Superior temporal gyrus (tissue), 1 donor: ENCODE data around the gene OXER1.

ENCODE experiments used
- DNase-seq: peaks from one replicate; pipeline ENCODE4 v3.0.0-alpha.2; 2016; ENCODE audit errors: extremely low spot score

OXER1 gene

DNA sequence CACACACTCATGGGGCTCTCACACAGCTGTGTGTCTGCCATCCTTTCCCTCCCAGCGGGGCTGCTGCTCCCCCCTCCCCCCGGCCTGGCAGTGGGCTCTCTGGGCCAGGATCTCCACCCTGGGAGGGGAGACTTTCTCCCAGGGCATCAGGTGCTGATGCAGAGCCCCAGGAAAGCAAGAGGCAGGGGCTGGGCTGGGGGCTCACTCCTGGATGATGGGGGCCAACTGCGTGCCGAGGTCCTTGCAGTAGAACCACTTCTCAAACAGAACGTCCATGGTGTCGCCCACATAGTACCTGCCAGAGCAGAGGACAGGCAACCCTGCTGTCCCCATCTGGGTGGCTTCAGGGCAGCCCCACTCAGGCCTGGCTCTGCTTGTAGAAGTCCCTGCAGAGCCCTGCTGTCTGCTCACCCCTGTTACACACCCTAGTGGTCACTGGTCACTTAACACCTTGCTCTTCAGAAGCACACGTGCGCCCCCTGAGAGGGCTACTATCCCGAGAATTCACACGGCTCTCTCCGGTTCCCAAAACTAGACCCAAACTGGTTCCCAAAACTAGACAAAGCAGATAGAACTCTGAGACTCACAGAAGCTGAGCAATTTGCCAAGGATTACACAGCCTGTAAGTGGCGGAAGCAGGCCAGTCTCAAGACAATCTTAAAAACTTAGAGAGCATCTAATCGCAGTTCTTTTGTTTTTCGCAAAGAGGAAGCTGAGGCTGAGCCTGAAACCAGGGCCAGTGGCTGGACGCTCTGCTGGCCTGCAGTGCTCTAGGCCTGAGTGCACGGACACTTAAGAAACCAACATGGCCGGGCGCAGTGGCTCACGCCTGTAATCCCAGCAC, 6.6 kb upstream of the OXER1 start:
- peak; percentile 30 for DNase-seq

DNA sequence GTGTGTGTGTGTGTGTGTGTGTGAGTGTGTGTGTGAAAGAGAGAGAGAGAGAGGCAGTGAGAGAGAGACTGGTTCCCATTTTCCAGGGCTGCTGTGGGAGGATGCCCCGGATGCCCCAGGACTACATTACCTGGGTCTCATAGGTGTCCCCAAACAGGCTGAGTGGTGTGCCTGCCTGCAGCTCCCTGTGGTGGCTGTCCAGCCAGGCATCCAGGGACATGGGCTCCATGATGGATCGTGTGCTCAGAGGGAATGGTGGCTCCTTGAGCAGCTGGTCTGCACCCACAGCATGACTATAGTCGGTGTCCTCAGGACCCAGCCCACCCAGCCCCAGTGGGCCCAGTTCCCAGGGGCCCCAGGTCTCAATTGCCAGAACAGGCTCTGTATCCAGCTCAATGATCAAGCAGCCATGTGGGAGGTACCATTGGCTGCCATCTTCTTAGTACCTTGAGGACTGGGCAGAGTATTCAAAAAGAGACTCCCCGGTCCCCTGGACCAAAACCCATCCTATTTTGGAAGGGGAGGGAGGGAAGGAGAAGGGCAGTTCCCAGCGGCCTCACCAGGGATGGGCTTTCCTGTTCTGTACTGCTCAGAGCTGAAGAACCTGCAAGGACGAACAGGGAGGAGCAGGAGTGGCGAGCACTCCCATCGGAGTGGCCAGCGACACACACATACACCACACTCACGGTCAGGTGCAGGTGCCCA, 5.8 kb upstream of the OXER1 start:
- no peak for DNase-seq

- no peak for DNase-seq
These were observed 4.8 kb upstream of the OXER1 start for GRCh38 chr2:42768706-42769256.

DNA sequence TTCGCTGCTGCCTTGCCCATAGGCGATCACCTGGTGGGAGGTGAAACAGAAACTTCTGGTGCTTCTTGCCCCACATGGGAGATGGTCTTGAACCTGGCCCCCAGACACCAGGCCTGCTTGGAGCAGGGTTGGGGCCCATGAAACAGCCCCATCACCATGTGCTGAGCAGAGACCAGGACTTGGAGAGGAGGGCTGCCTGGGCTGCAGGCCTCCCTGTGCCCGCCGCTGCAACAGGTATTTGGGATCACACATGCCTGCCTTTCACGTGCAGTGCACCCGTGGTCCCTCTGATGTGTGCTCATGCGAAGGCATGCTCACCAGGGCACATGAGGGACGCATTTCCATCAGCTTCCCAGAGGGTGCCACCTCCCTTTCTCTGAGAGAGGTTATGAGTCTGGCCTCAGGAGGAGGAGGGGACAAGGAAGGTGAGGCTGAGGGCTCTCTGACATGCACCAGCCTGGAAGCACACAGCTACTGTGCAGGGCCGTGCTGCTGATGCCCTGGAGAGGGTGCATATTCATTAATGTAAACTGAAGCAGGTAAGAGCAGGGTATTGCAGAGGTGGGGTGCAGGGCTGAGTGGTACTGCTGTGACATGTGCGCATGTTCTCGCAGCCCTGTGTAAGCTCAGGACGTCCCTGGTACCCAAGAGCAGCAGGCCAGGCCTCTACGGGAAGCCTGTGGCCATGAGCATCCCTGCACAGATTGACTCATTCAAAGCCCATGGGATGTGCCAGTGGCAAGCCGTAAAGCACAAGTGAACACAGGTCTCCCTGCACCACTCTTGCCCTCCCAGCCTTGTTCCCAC, 4.2 kb upstream of the OXER1 start:
- DNase-seq, result no peak

- DNase-seq, result no peak
These were observed 3.4 kb upstream of the OXER1 start for GRCh38 chr2:42767080-42767898.

DNA sequence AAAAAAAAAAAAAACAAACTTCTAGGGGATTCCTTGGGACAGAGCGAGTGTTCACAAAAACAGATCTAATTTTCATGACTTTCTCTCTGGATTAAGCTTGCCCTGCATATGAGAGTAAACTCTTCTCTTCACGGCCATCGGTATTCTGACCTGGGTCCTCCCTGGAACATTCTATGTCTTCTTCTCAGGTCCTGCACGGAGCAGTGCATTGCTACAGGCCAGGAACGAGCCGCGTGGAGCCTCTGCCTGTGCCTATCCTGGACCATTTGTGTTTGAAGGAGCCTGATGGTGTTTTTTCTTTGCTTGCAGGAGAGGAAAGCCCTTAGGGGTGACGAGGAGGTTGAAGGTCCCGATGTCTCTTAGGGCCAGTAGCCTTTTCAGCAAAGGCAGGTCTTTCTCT, 1.8 kb upstream of the OXER1 start:
- no peak for DNase-seq

DNA sequence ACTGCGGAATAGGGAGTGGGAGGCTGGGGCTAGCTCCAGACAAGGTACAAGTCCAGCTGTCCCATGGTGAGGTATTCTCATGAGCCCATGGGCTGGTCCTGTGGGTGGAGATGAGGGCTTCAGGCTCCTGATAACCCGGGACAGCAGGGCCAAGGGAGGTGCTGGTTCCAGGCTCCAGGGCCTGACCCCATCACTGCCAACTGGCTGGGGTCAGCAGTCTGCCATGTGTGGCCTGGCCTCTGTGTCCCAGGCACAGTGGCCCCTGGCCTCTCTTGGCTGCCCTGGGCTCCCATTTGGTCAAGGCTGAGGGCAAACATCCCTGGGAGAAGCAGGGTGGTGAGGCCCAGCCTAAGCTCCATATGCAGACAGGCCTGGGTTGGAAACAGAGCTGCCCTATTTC, 966 bp upstream of the OXER1 start:
- no peak for DNase-seq

DNA sequence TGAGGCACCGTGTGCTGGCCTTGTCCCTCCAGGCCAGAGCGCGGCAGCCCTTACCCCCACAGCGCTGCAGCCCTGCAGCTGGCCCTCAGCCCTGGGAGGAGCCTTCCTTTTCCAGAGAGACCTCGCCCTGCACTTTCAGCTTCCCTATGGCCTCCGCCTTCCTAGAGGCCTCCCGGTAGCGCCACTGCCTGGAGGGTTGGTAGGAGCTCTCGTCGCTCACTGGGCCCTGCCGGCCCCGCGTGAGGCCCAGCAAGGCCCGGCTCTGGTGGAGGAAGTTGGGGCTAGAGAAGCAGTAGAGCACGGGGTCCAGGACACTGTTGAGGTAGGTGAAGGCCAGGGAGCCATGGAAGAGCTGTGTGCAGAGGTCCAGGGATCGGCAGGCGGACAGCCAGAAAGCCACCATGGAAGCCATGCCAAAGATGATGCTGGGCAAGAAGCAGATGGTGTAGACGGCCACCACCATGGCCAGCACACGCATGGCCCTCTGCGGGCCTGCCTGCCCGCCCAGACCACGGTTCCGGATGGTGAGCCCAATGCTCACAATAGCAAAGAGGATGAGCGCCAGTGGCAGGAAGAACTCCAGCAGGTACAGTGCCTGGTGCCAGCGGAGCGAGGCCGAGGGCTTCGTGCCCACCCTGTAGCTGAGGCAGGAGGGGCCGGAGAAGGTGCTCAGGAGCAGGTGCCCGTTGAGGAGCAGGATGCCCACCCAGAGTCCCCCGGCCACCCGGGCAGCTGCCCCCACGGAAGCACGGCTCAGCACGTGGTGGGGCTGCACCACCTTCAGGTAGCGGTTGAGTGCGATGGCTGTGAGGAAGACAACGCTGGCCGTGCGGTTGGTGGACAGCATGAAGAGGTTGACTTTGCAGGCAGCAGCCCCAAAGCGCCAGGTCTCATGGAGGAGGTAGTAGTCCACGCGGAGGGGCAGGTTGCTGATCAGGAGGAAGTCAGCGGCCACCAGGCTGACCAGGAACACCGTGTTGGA, 821 bp downstream of the OXER1 start:
- DNase-seq, result no peak

DNA sequence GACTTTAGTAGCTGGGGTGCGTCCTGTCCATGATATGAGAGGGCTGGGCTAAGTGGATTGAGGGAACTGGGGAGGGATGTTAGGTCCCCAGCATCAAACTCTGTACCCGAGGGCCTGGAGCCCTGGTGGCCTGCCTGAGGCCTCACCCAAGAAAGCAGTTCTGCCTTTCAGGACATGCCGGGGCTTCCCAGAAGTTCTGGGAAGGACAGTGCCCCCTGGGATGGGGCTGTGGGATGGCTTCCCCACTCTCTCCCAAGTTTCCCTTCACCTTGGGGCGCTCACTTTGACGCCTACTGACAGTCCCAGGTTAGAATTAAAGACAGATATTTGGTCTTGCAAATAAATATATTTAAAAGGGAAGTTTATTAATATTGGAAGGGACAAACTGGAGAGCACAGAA, 1.8 kb downstream of the OXER1 start:
- no peak for DNase-seq

- DNase-seq, result no peak
These were observed 2.4 kb downstream of the OXER1 start for GRCh38 chr2:42761554-42761953.

DNA sequence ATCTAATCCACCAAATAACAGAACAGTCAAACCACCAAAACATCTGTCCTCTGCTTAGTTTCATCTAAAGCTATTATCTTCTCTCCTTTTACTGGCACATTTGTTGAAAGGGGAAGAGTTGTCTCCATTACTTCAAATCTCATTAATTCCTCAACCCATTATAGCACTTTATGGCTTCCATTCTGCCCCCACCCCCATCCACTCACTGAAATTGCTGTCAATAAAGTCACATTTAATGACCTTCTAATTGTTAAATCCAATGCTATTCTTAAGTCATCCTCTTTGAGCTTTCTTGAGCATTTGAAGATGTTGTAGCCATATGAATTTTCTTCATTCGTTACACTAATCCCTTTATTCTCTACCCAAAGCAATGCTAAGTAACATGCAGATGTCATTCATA, 5.2 kb downstream of the OXER1 start:
- DNase-seq, result no peak

DNA sequence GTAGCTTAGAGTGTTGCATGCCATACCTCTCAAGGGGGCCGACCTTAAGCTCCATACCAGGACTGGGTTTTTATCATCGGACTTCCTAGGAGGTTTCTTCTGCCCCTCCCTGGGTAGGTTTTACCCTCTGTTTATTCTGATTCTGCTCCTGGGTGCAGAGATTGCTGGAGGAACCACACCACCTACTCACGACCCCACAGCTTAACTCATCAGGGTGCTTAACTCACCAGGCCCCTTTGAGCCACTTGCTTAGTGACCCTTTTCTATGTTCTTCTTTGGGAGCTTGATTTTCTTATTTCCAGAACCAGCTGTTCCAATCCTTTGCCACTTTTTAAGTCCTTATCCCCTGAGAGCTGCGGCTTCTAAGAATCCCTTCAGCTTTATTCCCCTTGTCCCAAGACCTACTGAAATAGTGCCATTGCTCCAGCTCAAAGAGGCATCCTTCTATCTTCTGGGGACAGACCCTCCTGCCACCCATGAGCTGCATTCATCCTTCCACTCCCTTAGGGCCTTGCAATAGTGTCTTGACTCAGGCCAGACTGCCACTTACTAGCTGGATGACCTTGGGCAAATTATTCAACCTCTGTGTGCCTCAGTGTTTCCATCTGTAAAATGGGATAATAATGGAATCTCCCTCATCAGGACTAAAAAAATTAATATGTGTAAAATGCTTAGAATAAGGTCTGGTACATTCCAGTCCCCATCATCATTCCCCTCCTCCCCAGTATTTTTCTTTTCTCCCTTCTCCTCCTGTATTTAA, 5.8 kb downstream of the OXER1 start:
- DNase-seq, result no peak

GRCh38 chr2:42756966-42757513, 6.9 kb downstream of the OXER1 start:
- no peak for DNase-seq

- no peak for DNase-seq
These were observed 7.7 kb downstream of the OXER1 start for GRCh38 chr2:42756150-42756775.

DNA sequence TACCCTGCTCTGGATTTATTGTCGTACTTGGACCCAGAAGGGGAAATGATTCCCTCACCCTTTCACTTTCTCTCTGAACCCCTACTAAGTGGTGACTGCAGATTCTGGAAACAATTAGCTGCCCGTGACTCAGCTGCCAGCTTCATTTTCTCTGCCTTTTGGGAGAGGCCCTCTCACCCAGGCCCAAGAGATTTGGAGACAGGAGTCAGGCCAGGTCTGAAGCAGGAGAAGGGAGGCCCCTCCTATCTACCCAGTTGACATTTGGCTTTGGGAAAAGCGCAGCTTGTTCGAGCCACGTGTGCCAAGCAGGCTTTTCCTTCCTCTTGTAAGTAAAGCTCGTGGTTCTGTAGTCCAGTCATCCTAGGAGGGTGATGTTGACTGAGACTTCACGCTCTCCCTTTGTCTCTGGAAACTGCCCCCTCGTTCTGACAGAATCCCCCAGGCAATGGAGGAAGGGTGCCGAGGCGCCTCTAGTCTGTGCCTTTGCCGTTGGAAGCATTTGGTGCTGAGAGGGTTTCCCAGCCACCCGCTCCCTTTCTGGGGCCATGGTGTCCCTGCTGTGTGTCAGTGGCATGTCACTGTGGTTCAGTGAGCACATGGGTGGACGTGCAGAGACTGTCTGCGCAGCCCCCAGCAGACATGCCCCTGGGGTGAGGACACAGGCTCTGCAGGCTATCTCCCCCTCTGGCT, 8.6 kb downstream of the OXER1 start:
- peak; percentile 46 for DNase-seq

DNA sequence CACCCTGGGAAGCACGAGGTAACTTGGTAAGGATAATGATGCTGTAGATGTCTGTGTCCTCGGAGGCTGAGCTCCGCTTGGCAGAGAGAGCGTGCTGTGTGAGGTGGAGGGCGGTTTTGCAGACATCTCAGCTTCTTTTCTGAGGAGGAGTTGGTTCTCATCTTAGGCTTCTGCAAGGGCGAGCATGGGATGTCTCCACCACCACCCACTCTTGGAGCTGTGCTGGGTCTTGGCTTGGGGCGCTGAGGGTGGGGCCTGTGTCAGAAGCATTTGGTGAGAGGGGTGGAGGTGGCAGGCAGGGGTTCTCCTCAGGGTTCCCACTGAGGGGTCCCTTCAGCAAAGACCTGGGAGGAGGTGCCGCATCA, 9.2 kb downstream of the OXER1 start:
- no peak for DNase-seq

- DNase-seq, result peak; percentile 60
These were observed 9.7 kb downstream of the OXER1 start for GRCh38 chr2:42754021-42754775.
